NCI-H2171 (cell line): Measurements from ENCODE around the gene TES.
"Not testable (repeated sequence)": the region's sequence is repeated elsewhere in the genome, so short reads cannot be mapped to it uniquely, and the experiment has no call there.

Experiments
- DNase-seq: peaks from one replicate; lab custom pipeline; 2025; lab: John Stamatoyannopoulos, UW

Gene TES

GRCh38 chr7:116210345-116211005, at the start of gene TES:
Gene TES (plus strand): TSS chr7:116210539. CDS start chr7:116210708, 169 bp downstream.
- peak; percentile 13 for DNase-seq

GRCh38 chr7:116161728-116162127, 48.6 kb upstream of the TES start:
- no peak for DNase-seq

- no peak for DNase-seq
Measured at GRCh38 chr7:116162254-116162653, 48.1 kb upstream of the TES start.

GRCh38 chr7:116162992-116163391, 47.3 kb upstream of the TES start:
- DNase-seq: no peak

- no peak for DNase-seq
Measured at GRCh38 chr7:116164552-116165306, 45.6 kb upstream of the TES start.

GRCh38 chr7:116165717-116166116, 44.6 kb upstream of the TES start:
- no peak for DNase-seq

GRCh38 chr7:116166156-116166555, 44.2 kb upstream of the TES start:
- DNase-seq: no peak

GRCh38 chr7:116167177-116167576, 43.2 kb upstream of the TES start:
- DNase-seq: no peak

- DNase-seq: no peak
Measured at GRCh38 chr7:116169060-116169459, 41.3 kb upstream of the TES start.

- DNase-seq: no peak
Measured at GRCh38 chr7:116170180-116170579, 40.2 kb upstream of the TES start.

GRCh38 chr7:116171094-116171493, 39.2 kb upstream of the TES start:
- DNase-seq: no peak

- no peak for DNase-seq
Measured at GRCh38 chr7:116172353-116172752, 38.0 kb upstream of the TES start.

GRCh38 chr7:116173051-116174028, 37.0 kb upstream of the TES start:
- peak; percentile 21 for DNase-seq

- DNase-seq: not testable (repeated sequence)
Measured at GRCh38 chr7:116175095-116175494, 35.2 kb upstream of the TES start.

GRCh38 chr7:116176226-116176625, 34.1 kb upstream of the TES start:
- no peak for DNase-seq

GRCh38 chr7:116177009-116177408, 33.3 kb upstream of the TES start:
- DNase-seq: no peak

- no peak for DNase-seq
Measured at GRCh38 chr7:116180302-116180701, 30.0 kb upstream of the TES start.

- no peak for DNase-seq
Measured at GRCh38 chr7:116182023-116182422, 28.3 kb upstream of the TES start.

- DNase-seq: no peak
Measured at GRCh38 chr7:116185450-116185849, 24.9 kb upstream of the TES start.

GRCh38 chr7:116185956-116186355, 24.4 kb upstream of the TES start:
- DNase-seq: no peak

GRCh38 chr7:116187400-116187799, 22.9 kb upstream of the TES start:
- no peak for DNase-seq

GRCh38 chr7:116193329-116194087, 16.8 kb upstream of the TES start:
- DNase-seq: no peak
